Astrocyte (in vitro differentiated cells and primary cell): Measurements from ENCODE around the gene CFAP74. TPM values are rescaled to one million over a fixed set of nuclear protein-coding genes. Genes with fewer than 3 reads are reported as not detected.

Source experiments
- DNase-seq: peaks from one replicate; pipeline ENCODE4 v3.0.0-alpha.2; 2010; ENCODE audit warnings: low read depth
- FAIRE-seq: peaks from 2 replicates; lab custom pipeline; 2011; peaks lifted over from hg19 to GRCh38; lab: Jason Lieb, UNC
- H2AFZ ChIP-seq: 2 replicates; pipeline ENCODE4 v1.6.0; 2012; ENCODE audit warnings: low read depth, low read length, inconsistent platforms
- H3K27ac ChIP-seq: 2 replicates; pipeline ENCODE4 v1.5.1; 2011; ENCODE audit warnings: low read depth, low read length, inconsistent platforms
- H3K27me3 ChIP-seq: 2 replicates; pipeline ENCODE4 v1.6.0; 2011; ENCODE audit warnings: low read length, inconsistent platforms; ENCODE audit not compliant: insufficient read depth
- H3K36me3 ChIP-seq: 2 replicates; pipeline ENCODE4 v1.5.1; 2011; ENCODE audit warnings: low read length, inconsistent platforms; ENCODE audit not compliant: insufficient read depth
- H3K4me1 ChIP-seq: 2 replicates; pipeline ENCODE4 v1.5.1; 2011; ENCODE audit warnings: low read length, inconsistent platforms; ENCODE audit not compliant: insufficient read depth
- H3K4me2 ChIP-seq: 2 replicates; pipeline ENCODE4 v1.6.0; 2012; ENCODE audit warnings: low read length, inconsistent platforms
- H3K4me3 ChIP-seq: 2 replicates; pipeline ENCODE4 v1.5.1; 2011; ENCODE audit warnings: low read depth, mild to moderate bottlenecking, low read length, inconsistent platforms; ENCODE audit not compliant: insufficient read depth
- H3K79me2 ChIP-seq: 2 replicates; pipeline ENCODE4 v1.6.0; 2012; ENCODE audit warnings: mild to moderate bottlenecking, low read length, inconsistent platforms; ENCODE audit not compliant: insufficient read depth
- H3K9ac ChIP-seq: 2 replicates; pipeline ENCODE4 v1.6.0; 2012; ENCODE audit warnings: mild to moderate bottlenecking, low read length, inconsistent platforms
- H3K9me3 ChIP-seq: 2 replicates; pipeline ENCODE4 v1.5.1; 2012; ENCODE audit warnings: low read depth, mild to moderate bottlenecking, low read length, inconsistent platforms; ENCODE audit not compliant: insufficient read depth
- H4K20me1 ChIP-seq: 2 replicates; pipeline ENCODE4 v1.6.0; 2012; ENCODE audit warnings: low read length, inconsistent platforms; ENCODE audit not compliant: insufficient read depth
- H3K27ac Mint-ChIP-seq: one replicate; pipeline ENCODE4 v1.8.0; 2021; ENCODE audit warnings: mild to moderate bottlenecking, mixed read lengths; ENCODE audit not compliant: unreplicated experiment
- H3K27me3 Mint-ChIP-seq: one replicate; pipeline ENCODE4 v1.8.0; 2021; ENCODE audit warnings: low read depth, mixed read lengths; ENCODE audit not compliant: unreplicated experiment
- H3K36me3 Mint-ChIP-seq: one replicate; pipeline ENCODE4 v1.8.0; 2021; ENCODE audit warnings: low read depth, mixed read lengths; ENCODE audit not compliant: unreplicated experiment
- H3K4me1 Mint-ChIP-seq: one replicate; pipeline ENCODE4 v1.8.0; 2021; ENCODE audit warnings: low read depth, mixed read lengths; ENCODE audit not compliant: unreplicated experiment
- H3K4me3 Mint-ChIP-seq: one replicate; pipeline ENCODE4 v1.8.0; 2021; ENCODE audit warnings: mild to moderate bottlenecking, moderate library complexity, mixed read lengths; ENCODE audit not compliant: unreplicated experiment
- H3K9me3 Mint-ChIP-seq: one replicate; pipeline ENCODE4 v1.8.0; 2021; ENCODE audit warnings: mild to moderate bottlenecking, mixed read lengths; ENCODE audit not compliant: unreplicated experiment
- CTCF ChIP-seq: IDR thresholded peaks from 2 replicates; pipeline ENCODE4 v1.5.1; 2011; ENCODE audit warnings: low read depth, mild to moderate bottlenecking, inconsistent platforms, low read length, moderate library complexity; ENCODE audit not compliant: insufficient read depth
- EZH2 ChIP-seq: IDR thresholded peaks from 2 replicates; pipeline ENCODE4 v1.6.1; 2012; ENCODE audit warnings: mild to moderate bottlenecking, low read length, inconsistent platforms; ENCODE audit not compliant: insufficient read depth
- total RNA-seq: library from RNA; stranded (reverse); gene quantifications from 2 replicates; pipeline ENCODE4 v1.2.1, GENCODE V29; 2021

The CFAP74 gene
- total RNA-seq, 1 donor from 2014 or later, result not detected

GRCh38 chr1:2047749-2048729 is 44.5 kb upstream of the CFAP74 start:
- no peaks in the 10 kb centered on the region for H3K4me1 ChIP-seq
- Mint-ChIP-seq H3K4me1 (no peaks in the 10 kb centered on the region), H3K9me3 (peaks cover 1% of the 10 kb centered on the region), H3K27me3 (peaks cover 16% of the 10 kb centered on the region), H3K27ac (peak overlapping the region; percentile 53), H3K36me3 (peaks cover 2% of the 10 kb centered on the region), H3K4me3 (peak overlapping the region; percentile 65)
- peaks cover 30% of the 10 kb centered on the region for H3K27me3 ChIP-seq
- no peaks in the 10 kb centered on the region for H3K36me3 ChIP-seq
- no peak overlapping the region for H3K4me3 ChIP-seq
- no peaks in the 10 kb centered on the region for H3K9me3 ChIP-seq
- H3K27ac ChIP-seq, result no peak overlapping the region
- no peak overlapping the region for H2AFZ ChIP-seq
- no peak overlapping the region for H3K9ac ChIP-seq
- no peak overlapping the region for H3K4me2 ChIP-seq
- no peak for TF ChIP-seq CTCF
- TF ChIP-seq EZH2, result no peak
- H3K79me2 ChIP-seq, result no peaks in the 10 kb centered on the region
- FAIRE-seq (no peak), DNase-seq (no peak)
- no peaks in the 10 kb centered on the region for H4K20me1 ChIP-seq

- H3K4me1 ChIP-seq, result no peaks in the 10 kb centered on the region
- Mint-ChIP-seq H3K4me3 (no peak overlapping the region), H3K4me1 (no peaks in the 10 kb centered on the region), H3K27me3 (peaks cover 18% of the 10 kb centered on the region), H3K9me3 (peaks cover 1% of the 10 kb centered on the region), H3K36me3 (peaks cover under 1% of the 10 kb centered on the region), H3K27ac (no peak overlapping the region)
- H3K9ac ChIP-seq, result no peak overlapping the region
- no peak for FAIRE-seq
- no peaks in the 10 kb centered on the region for H4K20me1 ChIP-seq
- no peaks in the 10 kb centered on the region for H3K79me2 ChIP-seq
- H3K27me3 ChIP-seq, result peaks cover 30% of the 10 kb centered on the region
- no peak overlapping the region for H3K4me2 ChIP-seq
- no peak for DNase-seq
- no peak overlapping the region for H3K4me3 ChIP-seq
- no peak for TF ChIP-seq CTCF
- TF ChIP-seq EZH2, result no peak
- H3K27ac ChIP-seq, result no peak overlapping the region
- no peaks in the 10 kb centered on the region for H3K9me3 ChIP-seq
- no peak overlapping the region for H2AFZ ChIP-seq
- no peaks in the 10 kb centered on the region for H3K36me3 ChIP-seq
Measured at GRCh38 chr1:2046953-2047748, 43.6 kb upstream of the CFAP74 start.
